Measurements from ENCODE around the gene LRRTM4.

The LRRTM4 gene

DNA sequence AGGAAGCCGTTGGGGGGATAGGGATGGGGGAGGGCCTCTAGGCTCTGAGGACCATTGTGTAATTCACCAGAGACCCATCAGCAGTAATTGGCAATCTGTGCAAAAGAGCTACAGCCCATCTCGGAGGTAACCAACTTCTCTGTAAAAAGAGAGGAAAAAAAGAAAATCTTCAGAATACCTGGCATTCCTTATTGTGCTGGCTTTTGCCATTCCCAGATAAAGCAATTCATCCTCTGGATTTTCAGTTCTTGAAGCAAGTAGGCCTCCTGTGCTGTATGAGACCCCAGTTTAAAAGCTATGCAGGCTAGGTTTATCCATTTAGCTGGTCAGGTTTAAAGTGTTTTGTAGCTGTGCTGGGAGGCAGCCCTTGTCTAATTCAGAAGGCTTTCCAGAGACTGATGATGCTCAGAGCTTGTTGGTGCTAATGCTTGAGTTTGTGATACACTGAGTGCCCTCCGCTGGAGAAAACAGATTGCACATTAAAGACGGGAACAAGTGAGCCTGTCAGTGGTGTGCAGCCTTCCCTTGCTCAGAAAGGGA lies at the start of gene LRRTM4:
LRRTM4 (minus strand) TSS at position 446 of the 540 bp plus-strand sequence.
- TF ChIP-seq CTCF (IDR thresholded peaks at IDR 0.05; ENCODE audit: low read length, missing control alignments) = no peak
- H3K4me3 ChIP-seq (replicated peaks; ENCODE audit: low read depth, low read length) = no peak within 1 kb of the TSS
- DNase-seq (ENCODE audit: low read depth) = no peak

- no peak for TF ChIP-seq CTCF (IDR thresholded peaks at IDR 0.05; ENCODE audit: low read length, missing control alignments)
- H3K4me3 ChIP-seq (replicated peaks; ENCODE audit: low read depth, low read length) = no peak overlapping the region
- no peak for DNase-seq (ENCODE audit: low read depth)
Observed at GRCh38 chr2:77571545-77571944, 49.4 kb upstream of the LRRTM4 start.

GRCh38 chr2:77567723-77568122 lies 45.5 kb upstream of the LRRTM4 start:
- DNase-seq (ENCODE audit: low read depth) = no peak
- H3K4me3 ChIP-seq (replicated peaks; ENCODE audit: low read depth, low read length) = no peak overlapping the region
- no peak for TF ChIP-seq CTCF (IDR thresholded peaks at IDR 0.05; ENCODE audit: low read length, missing control alignments)

DNA sequence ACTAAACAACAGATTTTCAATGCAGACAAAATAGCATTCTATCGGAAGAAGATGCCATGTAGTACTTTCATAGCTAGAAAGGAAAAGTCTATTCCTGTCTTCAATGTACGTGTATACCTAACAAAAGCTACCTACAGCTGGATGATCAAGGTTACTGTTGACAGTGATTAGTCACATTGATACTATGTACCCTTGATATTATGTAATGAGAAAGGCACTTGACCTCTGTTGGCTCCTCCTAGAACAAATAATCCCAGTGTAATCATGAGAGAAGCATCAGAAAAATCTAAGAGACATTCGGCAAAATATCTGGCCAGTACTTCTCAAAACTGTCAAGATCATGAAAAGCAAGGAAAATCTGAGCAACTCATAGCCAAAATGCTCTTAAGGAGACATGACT lies 44.4 kb upstream of the LRRTM4 start:
- TF ChIP-seq CTCF (IDR thresholded peaks at IDR 0.05; ENCODE audit: low read length, missing control alignments) = no peak
- H3K4me3 ChIP-seq (replicated peaks; ENCODE audit: low read depth, low read length) = no peak overlapping the region
- no peak for DNase-seq (ENCODE audit: low read depth)

DNA sequence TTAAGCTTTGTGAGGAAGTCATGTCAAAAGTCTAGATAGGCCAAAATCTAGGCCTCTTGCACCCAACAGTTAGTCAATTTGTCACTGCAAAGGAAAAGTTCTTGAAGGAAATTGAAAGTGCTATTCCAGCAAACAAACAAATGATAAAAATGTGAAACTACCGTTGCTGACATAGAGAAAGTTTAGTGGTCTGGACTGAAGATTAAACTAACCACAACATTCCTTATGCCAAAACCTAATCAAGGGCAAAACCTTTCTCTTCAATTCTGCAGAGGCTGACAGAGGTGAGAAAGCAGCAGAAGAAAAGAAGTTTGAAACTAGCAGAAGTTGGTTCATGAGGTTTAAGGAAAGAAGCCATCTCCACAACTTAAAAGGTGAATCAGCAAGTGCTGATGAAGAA lies 44.0 kb upstream of the LRRTM4 start:
- DNase-seq (ENCODE audit: low read depth) = no peak
- TF ChIP-seq CTCF (IDR thresholded peaks at IDR 0.05; ENCODE audit: low read length, missing control alignments) = no peak
- no peak overlapping the region for H3K4me3 ChIP-seq (replicated peaks; ENCODE audit: low read depth, low read length)

- no peak for TF ChIP-seq CTCF (IDR thresholded peaks at IDR 0.05; ENCODE audit: low read length, missing control alignments)
- no peak for DNase-seq (ENCODE audit: low read depth)
- no peak overlapping the region for H3K4me3 ChIP-seq (replicated peaks; ENCODE audit: low read depth, low read length)
Observed at GRCh38 chr2:77552956-77553355, 30.8 kb upstream of the LRRTM4 start.

DNA sequence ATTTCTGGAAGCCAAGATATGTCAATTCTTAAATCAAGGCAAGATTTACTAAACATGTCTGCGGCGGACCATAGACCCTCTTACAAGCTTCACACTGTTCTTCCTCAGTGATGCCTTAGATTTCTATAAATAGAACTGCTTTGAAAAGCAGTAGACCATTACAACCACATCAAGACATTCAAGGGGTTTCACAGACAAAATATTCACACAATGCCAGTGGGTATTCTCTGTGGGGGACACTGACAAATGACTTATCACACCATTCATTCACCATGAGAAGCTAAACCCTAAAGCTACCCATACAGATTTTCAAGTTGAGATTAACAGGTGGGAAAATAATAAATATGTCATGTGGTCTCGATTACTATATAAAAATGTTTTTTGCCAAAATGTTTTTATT lies 15.9 kb upstream of the LRRTM4 start:
- DNase-seq (ENCODE audit: low read depth) = no peak

More for the DNA sequence above, 15.9 kb upstream of the LRRTM4 start:
- no peak for TF ChIP-seq CTCF (IDR thresholded peaks at IDR 0.05; ENCODE audit: low read length, missing control alignments)
- H3K4me3 ChIP-seq (replicated peaks; ENCODE audit: low read depth, low read length) = no peak overlapping the region
